Right ventricle myocardium inferior (tissue), 1 donor: Measurements from ENCODE around the gene KCNK4. TPM values are rescaled to one million over a fixed set of nuclear protein-coding genes. Genes with fewer than 3 reads are reported as not detected.
A peak's percentile ranks its signal among the peaks of the same experiment; 100 is the strongest.

Experiments
- ATAC-seq: fragments of 200-7000 bp; cut with Tn5 transposase; one replicate; pipeline ENCODE4 v1.9.1; 2020; ENCODE audit warnings: mild to moderate bottlenecking, moderate library complexity
- DNase-seq: peaks from one replicate; pipeline ENCODE4 v3.0.0; 2021; ENCODE audit errors: missing footprints
- intact Hi-C: fragments of 100-400 bp; cut with DNase I; formaldehyde crosslinking; loops from one replicate; pipeline ENCODE4 v1.11.0; 2022
- total RNA-seq: library from RNA; stranded (reverse); fragmentation: NEBNext Ultra II Directional; extraction: Animal tissue kit (Norgen Biotek cat#: 25700); gene quantifications from one replicate; pipeline ENCODE4 v1.2.1, GENCODE V29; 2021
- donor health status: DM: no; HTN: yes; CAD: no; lungs with severe emphysema.

The KCNK4 gene
- total RNA-seq, 1 donor from 2014 or later, result not detected

GRCh38 chr11:64333556-64333955 is 42.5 kb downstream of the KCNK4 start:
- DNase-seq (no peak), ATAC-seq (no peak)
- intact Hi-C loops, result no loop called here

DNA sequence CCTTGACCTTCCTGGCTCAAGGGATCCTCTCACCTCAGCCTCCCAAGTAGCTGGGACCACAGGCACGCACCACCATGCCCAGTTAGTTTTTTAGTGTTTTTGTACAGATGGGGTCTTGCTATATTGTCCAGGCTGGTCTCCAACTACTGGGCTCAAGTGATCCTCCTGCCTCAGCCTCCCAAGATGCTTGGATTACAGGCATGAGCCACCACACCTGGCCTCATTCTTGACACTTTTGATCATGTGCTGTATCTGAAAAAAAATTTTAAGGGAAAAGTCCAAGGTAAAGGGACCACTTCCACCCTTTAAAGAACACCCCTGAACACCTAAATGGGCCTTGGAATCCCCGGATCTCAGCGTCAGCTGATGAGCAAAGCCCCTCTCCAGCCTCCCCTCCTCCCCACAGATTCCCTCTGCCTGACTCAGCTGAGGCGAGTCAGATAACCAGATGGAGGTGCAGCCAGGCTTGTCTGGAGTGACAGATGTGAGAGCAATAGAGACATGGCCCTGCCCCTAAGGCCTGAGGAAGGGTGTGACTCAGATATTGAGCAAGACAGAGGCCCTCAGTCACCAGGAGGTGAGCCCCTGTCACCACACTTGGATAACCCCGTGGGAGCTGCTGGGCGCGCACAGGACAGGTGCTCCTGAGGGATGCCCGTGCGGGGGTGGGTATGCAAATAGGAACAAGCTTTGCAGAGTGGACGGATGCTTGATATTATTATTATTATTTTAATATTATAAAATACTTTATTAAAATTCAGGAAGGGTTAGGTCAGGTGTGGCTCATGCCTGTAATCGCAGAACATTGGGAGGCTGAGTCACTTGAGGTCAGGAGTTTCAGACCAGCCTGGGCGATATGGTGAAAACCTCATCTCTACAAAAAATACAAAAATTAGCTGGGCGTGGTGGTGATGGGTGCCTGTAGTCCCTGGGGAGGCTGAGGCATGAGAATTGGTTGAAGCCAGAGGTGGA is 43.9 kb downstream of the KCNK4 start:
- intact Hi-C loops, result no loop called here
- DNase-seq (no peak), ATAC-seq (peak; percentile 32)

- DNase-seq (no peak), ATAC-seq (no peak)
- intact Hi-C loops, result no loop called here
Observed at GRCh38 chr11:64337538-64338249, 46.6 kb downstream of the KCNK4 start.

- ATAC-seq (no peak), DNase-seq (no peak)
- intact Hi-C loops, result no loop called here
Observed at GRCh38 chr11:64338716-64339115, 47.6 kb downstream of the KCNK4 start.

GRCh38 chr11:64339286-64339685 is 48.2 kb downstream of the KCNK4 start:
- DNase-seq, result no peak
- intact Hi-C loops, result no loop called here
- no peak for ATAC-seq

DNA sequence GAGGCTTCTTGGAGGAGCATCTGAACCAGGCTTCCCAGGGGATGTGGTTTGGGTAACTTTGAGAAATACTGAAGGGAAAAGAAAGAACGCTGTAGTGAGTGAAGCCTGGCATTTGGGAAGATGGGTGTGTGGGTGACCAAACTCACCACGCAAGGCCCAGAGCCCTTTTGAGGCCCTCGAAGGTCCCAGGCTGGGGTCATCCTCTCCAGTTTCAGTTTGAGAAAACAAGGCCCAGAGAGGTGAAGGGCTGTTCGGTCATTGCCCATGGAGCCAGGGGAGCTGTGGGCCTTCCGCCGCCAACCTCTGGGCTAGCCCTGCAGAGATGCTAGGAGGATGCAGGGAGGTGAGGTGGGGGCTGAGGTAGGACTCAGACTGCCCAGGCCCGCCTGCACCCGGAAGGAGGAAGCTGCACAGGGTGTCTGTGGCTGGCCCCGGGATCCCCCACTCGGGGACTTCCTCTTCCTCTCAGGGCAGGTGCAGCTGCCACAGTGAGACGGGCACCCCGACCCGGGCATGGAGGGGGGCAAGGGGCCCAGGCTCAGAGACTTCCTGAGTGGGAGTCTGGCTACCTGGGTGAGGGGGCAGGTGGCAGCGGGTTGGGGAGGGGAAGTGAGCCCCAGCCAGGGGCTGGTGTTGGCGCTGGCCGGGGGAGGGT is 48.8 kb downstream of the KCNK4 start, which contains the start of gene CCDC88B:
TSS of gene CCDC88B (plus strand) at position 451 of the 655 bp plus-strand sequence. CDS start at position 514, 63 bp downstream.
- ATAC-seq, result no peak
- intact Hi-C loops, result no loop called here
- DNase-seq, result peak; percentile 92

DNA sequence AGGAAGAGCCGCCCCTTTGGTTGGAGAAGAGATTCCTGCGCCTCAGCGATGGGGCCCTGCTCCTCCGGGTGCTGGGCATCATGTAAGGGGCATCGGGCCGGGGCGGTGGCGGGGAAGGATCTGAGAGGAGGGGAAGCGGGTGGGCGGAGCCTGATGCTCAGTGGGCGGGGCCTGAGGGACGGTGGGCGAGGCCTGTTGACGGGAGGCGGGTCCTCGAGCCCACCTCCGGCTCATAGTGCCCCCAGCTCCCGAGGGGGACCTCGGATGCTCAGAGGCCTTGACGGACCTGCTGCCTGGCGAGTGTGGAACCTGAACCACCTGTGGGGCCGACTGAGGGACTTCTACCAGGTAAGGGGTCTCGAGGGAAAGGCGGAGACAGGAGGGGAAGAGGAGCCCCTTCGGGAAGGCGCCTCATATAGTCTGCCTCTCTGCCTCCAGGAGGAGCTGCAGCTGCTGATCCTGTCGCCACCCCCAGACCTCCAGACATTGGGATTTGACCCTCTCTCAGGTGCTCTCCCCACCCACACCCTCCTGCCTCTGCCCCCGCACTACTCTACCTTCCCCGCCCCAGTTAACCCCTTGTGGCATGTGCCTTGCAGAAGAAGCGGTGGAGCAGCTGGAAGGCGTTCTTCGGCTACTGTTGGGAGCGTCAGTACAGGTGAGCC is 49.7 kb downstream of the KCNK4 start:
- DNase-seq (peak; percentile 85), ATAC-seq (no peak)

DNA sequence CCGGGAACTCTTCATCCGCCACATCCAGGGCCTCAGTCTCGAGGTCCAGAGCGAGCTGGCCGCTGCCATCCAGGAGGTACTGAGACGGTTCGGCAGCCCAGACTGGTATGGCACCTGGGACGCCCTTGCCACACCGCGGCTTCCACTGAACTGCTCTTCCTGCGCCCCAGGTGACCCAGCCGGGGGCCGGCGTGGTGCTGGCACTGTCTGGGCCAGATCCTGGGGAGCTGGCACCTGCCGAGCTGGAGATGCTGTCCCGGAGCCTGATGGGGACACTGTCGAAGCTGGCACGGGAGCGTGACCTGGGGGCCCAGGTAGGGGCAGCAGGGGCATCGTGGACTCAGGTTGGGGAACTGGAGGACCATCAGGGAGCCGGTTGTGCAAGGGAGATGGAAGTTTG is 50.3 kb downstream of the KCNK4 start:
- intact Hi-C loops, result no loop called here
- DNase-seq, result no peak
- no peak for ATAC-seq

More for the DNA sequence above, 49.7 kb downstream of the KCNK4 start:
- intact Hi-C loops, result no loop called here

- peak; percentile 94 for ATAC-seq
- intact Hi-C loops, result no loop called here
- DNase-seq, result peak; percentile 94
Observed at GRCh38 chr11:64341851-64342791, 51.0 kb downstream of the KCNK4 start.

- no peak for ATAC-seq
- intact Hi-C loops, result no loop called here
Observed at GRCh38 chr11:64342869-64343745, 52.0 kb downstream of the KCNK4 start.

GRCh38 chr11:64343767-64344559 is 52.9 kb downstream of the KCNK4 start:
- no peak for ATAC-seq
- no peak for DNase-seq
- intact Hi-C loops, result no loop called here

More at GRCh38 chr11:64342869-64343745, 52.0 kb downstream of the KCNK4 start:
- DNase-seq, result no peak

- intact Hi-C loops, result no loop called here
Observed at GRCh38 chr11:64344787-64345186, 53.7 kb downstream of the KCNK4 start.

GRCh38 chr11:64347193-64347867 is 56.2 kb downstream of the KCNK4 start:
- DNase-seq (no peak), ATAC-seq (no peak)
- intact Hi-C loops, result no loop called here

More at GRCh38 chr11:64344787-64345186, 53.7 kb downstream of the KCNK4 start:
- no peak for DNase-seq
- ATAC-seq, result no peak

DNA sequence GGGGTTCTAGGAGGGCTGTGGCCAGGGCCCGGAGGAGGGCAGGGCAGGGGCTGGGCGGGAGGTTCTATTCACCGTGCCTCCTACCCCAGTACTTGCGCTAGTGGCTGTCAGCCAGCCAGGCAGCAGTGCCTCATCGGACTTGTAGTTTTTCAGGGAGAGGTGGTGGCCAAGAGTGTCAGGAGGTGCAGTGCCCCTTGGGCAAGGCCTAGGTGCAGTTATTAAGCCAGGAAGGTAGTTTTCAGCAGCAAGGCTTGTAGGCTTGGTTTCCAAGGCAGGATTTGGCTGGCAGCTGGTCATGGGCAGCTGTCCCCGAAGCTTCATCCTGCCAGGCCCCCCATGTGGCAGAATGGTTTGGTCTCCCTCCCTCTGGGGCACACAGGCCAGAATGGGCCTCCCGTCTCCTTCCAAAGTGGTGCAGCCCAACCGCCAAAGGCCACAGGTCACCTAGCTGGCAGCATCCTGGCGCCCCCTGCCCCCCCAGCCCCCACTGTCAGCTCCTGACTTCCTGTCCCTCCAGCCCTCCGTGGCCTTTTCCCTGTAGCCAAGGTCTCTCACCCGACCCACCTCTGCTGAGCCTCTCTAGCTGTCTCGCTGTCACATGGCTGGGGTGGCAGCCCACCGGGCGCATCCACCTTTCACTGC is 57.4 kb downstream of the KCNK4 start:
- intact Hi-C loops, result no loop called here
- DNase-seq (no peak), ATAC-seq (no peak)

GRCh38 chr11:64349025-64349387 is 57.9 kb downstream of the KCNK4 start:
- intact Hi-C loops, result no loop called here
- ATAC-seq (no peak), DNase-seq (no peak)
